MM.1S (cell line): ENCODE measurements around the gene PALD1.

Source experiments
- DNase-seq: peaks from one replicate; pipeline ENCODE4 v3.0.0-alpha.2; 2015
- H2AFZ ChIP-seq: fragments of 300-600 bp; sonication (generic); 2 replicates; pipeline ENCODE4 v1.6.0; 2016; ENCODE audit warnings: antibody characterized with exemption, low read length
- H3F3A ChIP-seq: fragments of 300-600 bp; sonication (generic); 2 replicates; pipeline ENCODE4 v1.6.1; 2016; ENCODE audit warnings: mild to moderate bottlenecking, antibody characterized with exemption, low read length, moderate library complexity, mixed read lengths; ENCODE audit not compliant: insufficient read depth
- H3K27ac ChIP-seq: fragments of 300-600 bp; sonication (generic); 2 replicates; pipeline ENCODE4 v1.5.1; 2016; ENCODE audit warnings: mild to moderate bottlenecking, low read length
- H3K27me3 ChIP-seq: fragments of 300-600 bp; sonication (generic); replicated peaks from 2 replicates; pipeline ENCODE4 v1.6.0; 2016; ENCODE audit warnings: low read length; ENCODE audit not compliant: insufficient read depth
- H3K36me3 ChIP-seq: fragments of 300-600 bp; sonication (generic); replicated peaks from 2 replicates; pipeline ENCODE4 v1.6.1; 2016; ENCODE audit warnings: mild to moderate bottlenecking, low read length, mixed read lengths; ENCODE audit not compliant: insufficient read depth
- H3K4me1 ChIP-seq: fragments of 300-600 bp; sonication (generic); 2 replicates; pipeline ENCODE4 v1.6.1; 2016; ENCODE audit warnings: low read length, mixed read lengths
- H3K4me2 ChIP-seq: fragments of 300-600 bp; sonication (generic); 2 replicates; pipeline ENCODE4 v1.6.0; 2016; ENCODE audit warnings: low read depth, low read length
- H3K4me3 ChIP-seq: fragments of 300-600 bp; sonication (generic); 2 replicates; pipeline ENCODE4 v1.5.1; 2016; ENCODE audit warnings: low read length, mixed read lengths
- H3K79me2 ChIP-seq: fragments of 300-600 bp; sonication (generic); 2 replicates; pipeline ENCODE4 v1.6.1; 2016; ENCODE audit warnings: mixed run types, low read length, mixed read lengths
- H3K9ac ChIP-seq: fragments of 300-600 bp; sonication (generic); 2 replicates; pipeline ENCODE4 v1.6.1; 2016; ENCODE audit warnings: low read length, mixed read lengths
- H3K9me2 ChIP-seq: fragments of 300-600 bp; sonication (generic); replicated peaks from 2 replicates; pipeline ENCODE4 v1.6.1; 2016; ENCODE audit warnings: mild to moderate bottlenecking, low read length, mixed read lengths; ENCODE audit not compliant: insufficient read depth
- H3K9me3 ChIP-seq: fragments of 300-600 bp; sonication (generic); replicated peaks from 2 replicates; pipeline ENCODE4 v1.6.1; 2016; ENCODE audit warnings: mild to moderate bottlenecking, low read length, mixed read lengths; ENCODE audit not compliant: insufficient read depth
- H4K20me1 ChIP-seq: fragments of 300-600 bp; sonication (generic); 2 replicates; pipeline ENCODE4 v1.6.1; 2016; ENCODE audit warnings: mild to moderate bottlenecking, low read length, moderate library complexity, mixed read lengths; ENCODE audit not compliant: insufficient read depth
- CTCF ChIP-seq: fragments of 300-600 bp; sonication (generic); IDR thresholded peaks from 2 replicates; pipeline ENCODE4 v1.5.1; 2016; ENCODE audit warnings: antibody characterized with exemption, low read length, mixed read lengths
- EZH2 ChIP-seq: fragments of 300-600 bp; sonication (generic); optimal IDR thresholded peaks from 2 replicates; pipeline ENCODE3; 2017; ENCODE audit warnings: low read depth, mild to moderate bottlenecking, antibody characterized with exemption, low read length, mixed read lengths
- EZH2phosphoT487 ChIP-seq: fragments of 300-600 bp; sonication (generic); IDR thresholded peaks from 2 replicates; pipeline ENCODE4 v1.6.1; 2018; ENCODE audit warnings: antibody characterized with exemption, low read length

The PALD1 gene

GRCh38 chr10:70550459-70550858 lies 71.9 kb downstream of the PALD1 start:
- H3K36me3 ChIP-seq = peaks cover 2% of the 10 kb centered on the region; the same call in 1 of the 2 replicates

GRCh38 chr10:70551466-70551865 lies 72.9 kb downstream of the PALD1 start:
- no peak overlapping the region for H3K4me2 ChIP-seq
- no peak overlapping the region for H3K4me3 ChIP-seq
- peaks cover 9% of the 10 kb centered on the region; the same call in 1 of the 2 replicates for H3K79me2 ChIP-seq
- H3K9me2 ChIP-seq = no peaks in the 10 kb centered on the region
- H3K36me3 ChIP-seq = peaks cover 2% of the 10 kb centered on the region; the same call in 1 of the 2 replicates
- H3K9me3 ChIP-seq = no peaks in the 10 kb centered on the region
- H3K9ac ChIP-seq = no peak overlapping the region
- H4K20me1 ChIP-seq = no peaks in the 10 kb centered on the region
- H3K27ac ChIP-seq = no peak overlapping the region
- 0 out of 2 replicates have a peak, but pooled peaks cover 3% of the 10 kb centered on the region for H3K4me1 ChIP-seq
- H3F3A ChIP-seq = peaks cover 7% of the 10 kb centered on the region; the same call in 1 of the 2 replicates
- TF ChIP-seq CTCF (no peak), EZH2 (no peak), EZH2phosphoT487 (no peak)
- no peak for DNase-seq
- H3K27me3 ChIP-seq = no peaks in the 10 kb centered on the region
- no peak overlapping the region for H2AFZ ChIP-seq

More at GRCh38 chr10:70550459-70550858, 71.9 kb downstream of the PALD1 start:
- Histone ChIP-seq H3K4me2 (no peak overlapping the region), H3K4me1 (0 out of 2 replicates have a peak, but pooled peaks cover 3% of the 10 kb centered on the region), H3K9me2 (no peaks in the 10 kb centered on the region), H2AFZ (no peak overlapping the region), H3F3A (peaks cover 7% of the 10 kb centered on the region; the same call in 1 of the 2 replicates), H3K79me2 (peaks cover 9% of the 10 kb centered on the region; the same call in 1 of the 2 replicates), H3K9ac (no peak overlapping the region), H4K20me1 (no peaks in the 10 kb centered on the region), H3K27me3 (no peaks in the 10 kb centered on the region), H3K27ac (no peak overlapping the region), H3K9me3 (no peaks in the 10 kb centered on the region), H3K4me3 (no peak overlapping the region)
- TF ChIP-seq EZH2phosphoT487 (no peak), CTCF (no peak), EZH2 (no peak)
- no peak for DNase-seq

GRCh38 chr10:70551971-70552422 lies 73.4 kb downstream of the PALD1 start:
- H3K4me1 ChIP-seq = 0 out of 2 replicates have a peak, but pooled peaks cover 3% of the 10 kb centered on the region
- H3K4me3 ChIP-seq = no peak overlapping the region
- peaks cover 9% of the 10 kb centered on the region; the same call in 1 of the 2 replicates for H3K79me2 ChIP-seq
- H3K27me3 ChIP-seq = no peaks in the 10 kb centered on the region
- no peaks in the 10 kb centered on the region for H4K20me1 ChIP-seq
- no peak overlapping the region for H2AFZ ChIP-seq
- no peak overlapping the region for H3K4me2 ChIP-seq
- H3K9ac ChIP-seq = no peak overlapping the region
- no peaks in the 10 kb centered on the region for H3K9me2 ChIP-seq
- no peak overlapping the region for H3K27ac ChIP-seq
- H3K9me3 ChIP-seq = no peaks in the 10 kb centered on the region
- H3F3A ChIP-seq = peaks cover 7% of the 10 kb centered on the region; the same call in 1 of the 2 replicates
- H3K36me3 ChIP-seq = peaks cover 2% of the 10 kb centered on the region; the same call in 1 of the 2 replicates
- TF ChIP-seq EZH2phosphoT487 = no peak
- no peak for TF ChIP-seq CTCF
- TF ChIP-seq EZH2 = no peak
- no peak for DNase-seq
